NCI-H345 (cell line): ENCODE results near the gene CXADR.

ENCODE experiments used
- DNase-seq: peaks from one replicate; lab custom pipeline; 2025; lab: John Stamatoyannopoulos, UW

The CXADR gene

DNA sequence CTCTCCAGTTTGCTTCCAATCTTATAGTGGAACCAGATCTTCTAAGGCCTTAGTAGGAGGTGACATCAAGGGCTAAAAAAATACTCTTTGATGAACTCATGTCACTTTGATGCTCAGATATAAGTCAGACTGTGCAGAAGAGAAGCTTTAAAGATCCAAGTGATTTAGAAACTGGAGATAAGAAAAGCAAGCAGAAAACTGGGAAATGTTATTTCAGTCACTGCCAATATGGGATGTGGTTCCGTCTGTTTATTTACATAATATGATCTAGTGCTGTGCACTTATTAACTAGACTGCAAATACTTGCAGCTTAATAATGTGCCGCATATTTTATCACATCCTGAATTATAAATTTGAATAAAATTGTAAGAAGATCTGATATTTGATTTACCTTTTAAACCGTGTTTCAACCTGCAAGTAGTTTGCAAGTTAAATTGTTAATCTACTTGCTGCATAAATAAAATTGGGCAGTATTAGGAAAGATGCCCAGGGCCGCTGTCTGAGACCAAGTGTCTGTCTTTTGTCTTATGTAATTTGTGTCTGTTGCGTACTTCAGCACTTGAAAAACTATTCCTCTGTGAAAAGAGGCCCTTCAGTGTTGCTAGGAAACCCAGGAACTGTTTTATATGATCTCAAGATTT lies 29.6 kb downstream of the CXADR start:
- peak; percentile 18 for DNase-seq

DNA sequence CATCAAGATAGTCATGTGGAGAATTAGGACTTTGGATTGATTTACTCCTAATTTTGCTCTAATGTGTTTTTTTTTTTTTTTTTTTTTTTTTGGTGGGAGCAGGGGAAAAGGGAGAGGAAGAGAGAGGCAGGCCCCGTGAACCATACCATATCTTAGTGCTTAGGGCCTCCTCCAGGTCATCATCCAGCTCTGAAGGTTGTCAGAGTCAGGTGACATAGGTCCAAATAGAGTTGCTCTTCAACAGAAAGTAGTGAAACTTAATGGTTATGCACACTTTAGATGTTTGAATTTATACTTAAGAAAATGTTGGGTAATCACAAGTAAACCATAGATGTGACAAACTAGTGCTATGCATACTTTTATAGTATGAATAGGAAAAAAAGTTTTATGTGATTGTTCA lies 32.2 kb downstream of the CXADR start:
- no peak for DNase-seq

DNA sequence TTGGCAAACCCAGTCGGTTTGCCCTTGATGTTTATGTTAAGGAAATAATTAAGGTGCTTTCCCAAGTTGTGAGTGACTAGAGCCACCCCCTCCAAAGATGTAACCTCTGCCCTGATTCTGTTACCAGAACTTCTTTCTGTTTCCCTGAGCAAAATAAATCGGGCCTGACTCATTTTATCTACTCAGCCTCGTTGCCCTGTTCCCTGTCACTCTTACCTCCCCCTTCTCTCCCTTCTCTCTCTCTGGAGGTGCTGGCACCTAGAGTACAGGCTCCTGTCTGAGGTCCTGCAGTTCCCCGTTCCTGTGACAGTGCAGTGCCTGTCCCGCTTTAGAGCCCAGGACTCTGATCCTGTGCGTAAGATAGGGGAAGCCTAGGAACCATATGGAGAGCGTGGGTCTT lies 35.4 kb downstream of the CXADR start:
- DNase-seq: no peak

DNA sequence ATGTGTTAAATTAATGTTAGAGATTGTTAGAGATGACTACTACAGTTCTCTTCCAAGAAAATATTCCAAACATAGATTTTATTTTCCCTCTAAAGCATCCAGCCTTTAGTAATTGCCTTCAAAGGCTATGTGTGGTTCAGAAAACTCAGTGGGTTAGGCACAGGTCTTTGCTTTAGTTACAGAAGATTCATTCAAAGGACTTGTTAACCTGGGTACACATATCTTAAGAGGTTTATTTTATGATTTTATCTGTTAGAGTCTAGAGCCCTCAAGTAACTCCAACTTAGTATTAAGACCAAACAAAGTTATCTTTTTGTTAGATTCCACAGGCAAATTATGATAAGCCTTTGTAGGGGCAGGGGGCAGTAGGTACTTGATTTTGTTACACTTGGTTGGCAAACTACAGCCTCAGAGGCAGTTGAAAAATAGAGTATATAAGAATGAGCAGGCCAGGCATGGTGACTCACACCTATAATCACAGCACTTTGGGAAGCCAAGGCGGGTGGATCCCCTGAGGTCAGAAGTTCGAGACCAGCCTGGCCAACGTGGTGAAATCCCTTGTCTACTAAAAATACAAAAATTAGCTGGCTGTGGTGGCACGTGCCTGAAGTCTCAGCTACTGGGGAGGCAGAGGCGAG lies 37.9 kb downstream of the CXADR start:
- DNase-seq: no peak

DNA sequence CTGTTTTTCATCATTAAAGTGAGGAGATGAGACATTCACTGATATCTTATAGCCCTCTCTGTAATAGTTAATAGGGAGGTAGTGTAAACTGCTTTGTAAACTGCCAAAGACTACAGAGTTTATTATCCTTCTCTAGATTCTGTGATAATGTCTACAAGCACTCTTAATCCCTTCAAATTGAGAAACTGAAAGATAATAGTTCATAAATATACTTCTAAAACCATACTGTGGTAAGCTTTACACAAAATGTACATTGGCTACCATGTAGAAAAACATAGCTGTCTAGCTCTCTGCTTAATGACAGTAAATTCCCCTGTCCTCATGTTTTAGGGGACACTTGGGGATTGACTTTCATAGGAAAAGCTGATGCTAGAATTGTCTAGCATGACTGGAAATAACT lies 39.6 kb downstream of the CXADR start:
- no peak for DNase-seq

DNA sequence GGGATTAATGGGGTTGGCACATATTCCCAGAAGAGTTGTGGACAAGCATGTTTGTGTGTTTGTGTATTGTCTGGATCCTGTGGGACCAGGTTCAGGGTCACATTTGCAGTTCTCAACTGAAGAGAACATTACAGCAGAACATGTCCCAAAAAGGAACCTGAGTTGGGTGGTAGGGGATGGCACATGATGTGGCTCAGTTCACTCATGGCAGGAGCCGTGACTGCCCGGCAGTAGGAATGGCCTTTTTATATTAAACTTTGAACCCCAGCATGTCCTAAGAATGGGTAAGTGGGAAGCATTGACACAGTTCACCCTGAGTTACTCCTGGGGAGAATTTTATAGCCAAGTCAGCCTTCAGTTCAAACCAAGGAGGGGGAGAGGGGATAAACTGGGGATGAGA lies 41.3 kb downstream of the CXADR start:
- no peak for DNase-seq

DNA sequence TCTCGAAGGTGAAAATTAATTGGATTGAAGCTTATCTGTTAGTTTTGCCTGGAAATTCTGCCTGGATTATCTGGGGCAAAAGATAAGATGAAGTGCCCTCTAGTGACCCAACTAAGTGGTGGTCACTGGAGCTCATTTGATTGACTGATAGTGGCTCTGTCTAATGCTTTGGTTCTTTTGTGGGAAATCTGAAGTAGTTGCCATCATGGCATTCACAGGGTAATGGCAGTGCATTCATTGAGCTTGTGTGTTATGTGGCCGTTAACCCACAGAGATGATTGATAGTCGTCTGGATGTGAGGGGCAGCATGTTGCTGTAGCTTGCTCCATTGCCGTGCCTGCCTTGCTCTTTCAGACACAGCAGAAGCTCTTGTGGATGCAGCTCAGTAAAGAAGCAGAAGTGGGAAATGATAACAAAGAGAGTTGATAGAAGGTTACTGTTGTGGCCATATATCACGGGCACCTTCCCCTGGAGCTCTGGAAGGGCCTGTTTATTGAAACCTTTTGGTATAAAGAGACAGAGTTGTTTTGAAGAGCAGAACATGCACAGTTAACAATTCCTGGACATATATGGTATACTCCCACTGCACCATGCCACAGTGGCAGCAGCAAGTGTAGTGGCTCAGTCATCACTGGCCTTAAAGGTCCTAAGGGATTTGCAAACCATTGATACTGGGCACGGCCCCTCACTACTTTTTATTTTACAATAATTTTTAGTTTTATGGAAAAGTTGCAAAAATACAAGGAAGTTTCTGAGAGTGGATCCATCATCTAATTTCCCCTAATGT lies 42.0 kb downstream of the CXADR start:
- DNase-seq: no peak

DNA sequence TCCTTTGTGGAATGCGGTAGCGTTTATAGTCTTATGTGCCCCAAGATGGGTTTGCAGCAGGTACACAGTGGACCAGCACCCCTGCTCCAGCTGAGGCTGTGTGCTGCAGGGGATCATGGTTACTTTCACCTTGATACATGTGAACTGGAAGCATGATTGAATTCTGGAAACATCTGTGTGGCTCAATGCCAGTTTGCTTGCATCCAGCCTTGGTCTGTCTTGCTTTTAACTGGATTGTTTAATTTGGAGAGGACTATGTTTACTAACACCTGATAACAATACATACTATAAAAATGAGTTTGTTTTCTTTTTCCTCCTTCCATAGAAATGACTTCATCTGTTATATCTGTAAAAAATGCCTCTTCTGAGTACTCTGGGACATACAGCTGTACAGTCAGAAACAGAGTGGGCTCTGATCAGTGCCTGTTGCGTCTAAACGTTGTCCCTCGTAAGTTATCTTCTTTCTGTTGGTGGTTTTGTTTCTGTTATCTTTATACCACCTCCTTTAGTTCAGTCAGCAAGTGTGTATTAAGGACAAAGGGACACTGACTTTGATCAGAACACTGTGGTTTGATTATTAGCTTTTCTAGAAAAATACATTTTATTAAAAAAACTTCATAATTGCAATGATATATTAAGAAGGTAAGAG lies 47.7 kb downstream of the CXADR start:
- peak; percentile 23 for DNase-seq

DNA sequence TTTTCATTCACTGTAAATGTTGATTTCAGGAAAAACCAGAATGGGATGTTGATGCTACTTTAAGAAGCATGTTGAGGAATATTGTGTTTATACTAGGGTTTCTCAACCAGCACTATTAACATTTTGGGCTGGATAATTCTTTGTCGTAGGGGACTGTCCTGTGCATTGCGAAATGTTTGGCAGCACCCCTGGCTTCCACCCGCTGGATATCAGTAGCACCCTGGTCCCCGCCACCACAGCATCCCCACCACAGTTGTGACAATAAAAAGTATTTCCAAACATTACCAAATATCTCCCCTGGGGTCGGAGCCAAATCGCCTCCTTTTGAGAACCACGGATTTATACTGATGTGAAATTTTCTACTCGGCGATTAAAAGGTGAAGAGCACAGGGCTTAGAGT lies 57.9 kb downstream of the CXADR start:
- DNase-seq: no peak

DNA sequence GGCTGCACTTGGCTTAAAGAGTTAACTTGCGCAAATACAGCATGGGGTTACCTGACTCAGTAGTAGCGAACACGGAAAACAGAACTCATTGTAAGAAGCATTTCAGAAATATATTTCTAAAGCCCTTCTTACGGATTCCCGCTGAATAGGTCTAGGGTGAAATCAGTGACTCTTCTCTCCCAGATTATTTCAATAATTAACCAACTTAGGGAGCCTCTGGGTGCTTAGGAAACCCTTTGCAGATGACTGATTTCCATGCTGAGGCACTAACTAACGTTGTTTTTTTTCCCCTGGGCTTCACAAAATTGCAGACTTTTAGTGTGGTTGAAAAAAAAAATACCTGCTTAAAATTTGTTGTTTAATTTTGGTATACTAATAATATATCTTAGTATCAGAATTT lies 59.6 kb downstream of the CXADR start:
- DNase-seq: no peak

DNA sequence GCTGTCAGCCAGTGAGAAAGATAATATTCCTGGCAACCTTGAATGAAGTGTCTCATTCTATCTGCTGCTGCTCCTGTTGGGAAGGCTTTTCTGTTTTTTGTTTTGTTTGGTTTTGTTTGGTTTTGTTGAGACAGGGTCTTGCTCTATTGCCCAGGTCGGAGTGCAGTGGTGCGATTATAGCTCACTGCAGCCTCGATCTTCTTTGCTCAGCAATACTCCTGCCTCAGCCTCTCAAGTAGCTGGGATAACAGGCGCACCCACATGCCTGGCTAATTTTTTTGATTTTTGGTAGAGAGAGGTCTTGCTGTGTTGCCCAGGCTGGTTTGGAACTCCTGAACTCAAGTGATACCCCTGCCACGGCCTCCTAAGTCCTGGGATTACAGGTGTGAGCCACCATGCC lies 62.2 kb downstream of the CXADR start:
- no peak for DNase-seq

DNA sequence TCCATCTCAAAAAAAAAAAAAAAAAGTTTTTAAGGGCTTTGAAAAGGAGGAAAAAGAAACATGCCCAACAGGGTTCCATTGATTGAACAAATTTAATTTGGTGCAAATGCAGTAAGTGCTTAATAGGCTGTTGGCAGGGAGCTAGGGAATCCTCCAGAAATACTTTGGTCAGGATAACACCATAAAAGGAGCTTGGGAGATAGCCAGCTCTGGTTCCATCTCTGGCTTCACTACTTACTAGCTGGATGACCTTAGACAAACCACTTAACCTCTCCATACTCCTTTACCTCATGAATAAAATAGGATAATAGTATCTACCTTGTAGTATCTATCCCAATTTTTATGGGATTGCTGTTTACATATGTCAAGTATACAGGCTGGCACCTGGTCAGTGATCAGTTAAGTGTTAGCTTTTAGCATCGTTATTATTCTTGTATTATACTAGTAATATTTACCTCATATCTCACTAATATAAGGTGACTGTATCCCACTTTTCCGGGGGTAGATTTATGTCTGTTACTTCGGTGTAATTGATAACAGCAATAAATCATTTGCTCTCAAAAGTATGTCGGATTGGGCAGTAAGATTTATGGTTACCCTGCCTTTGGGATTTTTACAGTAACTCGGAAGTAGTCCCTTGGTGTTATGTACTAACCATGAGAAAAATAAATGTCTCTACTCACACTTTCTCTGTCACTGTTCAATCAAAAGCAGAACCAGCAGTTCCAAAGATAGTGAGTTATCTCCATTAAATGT lies 63.4 kb downstream of the CXADR start:
- DNase-seq: no peak

DNA sequence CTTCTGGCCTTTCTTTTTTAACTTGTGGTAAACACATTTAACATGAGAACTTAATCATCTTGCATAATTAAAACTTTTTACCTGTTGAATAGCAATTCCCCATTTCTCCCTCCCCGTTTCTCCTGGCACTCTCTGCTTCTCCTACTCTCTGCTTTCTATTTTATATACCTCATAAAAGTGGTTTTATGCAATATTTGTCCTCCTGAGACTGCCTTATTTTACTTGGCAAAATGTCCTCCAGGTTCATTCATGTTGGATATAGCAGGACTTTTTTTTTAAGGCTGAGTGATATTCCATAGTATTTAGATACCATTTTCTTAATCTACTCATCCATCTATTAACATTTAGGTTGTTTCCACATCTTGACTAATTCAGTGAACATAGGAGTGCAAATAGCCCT lies 64.9 kb downstream of the CXADR start:
- DNase-seq: no peak

DNA sequence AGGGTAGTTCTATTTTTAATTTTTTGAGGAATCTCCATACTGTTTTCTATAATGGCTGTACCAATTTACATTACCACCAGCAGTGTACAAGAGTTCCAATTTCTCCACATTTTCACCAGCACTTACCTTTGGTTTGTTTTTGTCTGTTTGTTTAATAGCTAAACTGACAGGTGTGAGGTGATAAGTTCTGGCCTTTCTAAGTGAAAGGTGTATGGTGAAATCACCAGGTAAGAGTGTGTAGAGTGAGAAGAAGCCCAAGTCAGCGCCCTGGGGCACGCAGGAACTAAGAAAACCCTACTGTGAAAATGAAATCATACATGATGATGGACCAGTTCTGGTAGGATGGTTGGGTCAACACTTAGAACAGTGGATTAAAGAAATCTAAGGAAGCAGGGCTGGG lies 65.3 kb downstream of the CXADR start:
- DNase-seq: no peak

DNA sequence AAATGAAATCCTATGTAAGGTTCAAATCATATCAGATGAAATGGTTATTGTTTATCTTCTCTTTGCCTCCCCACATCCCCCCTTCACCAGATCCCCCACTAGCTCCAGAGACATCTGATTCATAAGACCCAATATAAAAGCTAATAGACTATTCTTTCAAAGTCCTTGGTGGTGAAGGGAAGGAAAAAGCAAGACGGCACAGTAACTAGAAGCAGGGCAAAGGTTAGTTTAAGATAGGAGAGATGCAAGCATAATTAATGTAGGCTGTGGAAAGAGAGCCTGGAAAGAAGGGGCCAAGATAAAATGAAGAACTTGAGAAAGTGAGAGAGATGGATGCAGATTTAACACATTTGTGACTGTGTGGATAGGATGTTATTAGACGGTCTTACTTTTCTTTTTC lies 66.0 kb downstream of the CXADR start:
- no peak for DNase-seq

DNA sequence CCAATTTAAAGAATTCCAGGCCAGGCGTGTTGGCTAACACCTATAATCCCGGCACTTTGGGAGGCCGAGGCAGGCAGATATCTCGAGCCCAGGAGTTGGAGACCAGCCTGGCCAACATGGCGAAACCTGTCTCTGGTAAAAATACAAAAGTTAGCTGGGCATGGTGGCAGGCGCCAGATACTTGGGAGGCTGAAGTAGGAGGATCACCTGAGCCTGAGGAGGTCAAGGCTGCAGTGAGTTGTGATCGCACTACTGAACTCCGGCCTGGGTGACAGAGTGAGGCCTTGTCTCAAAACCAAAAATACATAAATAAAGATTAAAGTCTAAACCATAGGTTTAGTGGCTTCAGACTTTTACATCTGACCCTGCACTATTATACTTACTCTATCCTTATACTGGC lies 67.5 kb downstream of the CXADR start:
- DNase-seq: no peak

DNA sequence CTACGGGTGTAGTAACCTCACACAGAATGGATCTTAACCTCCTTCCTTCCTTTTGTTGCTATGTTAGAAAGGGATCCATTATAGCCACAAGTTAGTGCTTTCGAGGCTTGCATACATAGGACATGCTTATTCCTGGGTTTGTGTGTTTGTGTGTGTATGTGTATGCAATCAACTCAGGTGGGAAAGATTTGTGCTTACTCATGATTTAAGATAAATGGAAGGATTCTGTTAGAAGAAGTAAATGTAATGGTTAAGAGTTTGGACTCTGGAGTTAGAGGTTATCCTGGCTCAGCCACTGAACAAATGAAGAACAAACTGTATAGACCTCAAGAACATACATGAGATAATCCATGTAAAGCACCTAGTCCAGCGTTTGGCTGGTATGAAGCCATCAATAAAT lies 71.1 kb downstream of the CXADR start:
- DNase-seq: no peak

DNA sequence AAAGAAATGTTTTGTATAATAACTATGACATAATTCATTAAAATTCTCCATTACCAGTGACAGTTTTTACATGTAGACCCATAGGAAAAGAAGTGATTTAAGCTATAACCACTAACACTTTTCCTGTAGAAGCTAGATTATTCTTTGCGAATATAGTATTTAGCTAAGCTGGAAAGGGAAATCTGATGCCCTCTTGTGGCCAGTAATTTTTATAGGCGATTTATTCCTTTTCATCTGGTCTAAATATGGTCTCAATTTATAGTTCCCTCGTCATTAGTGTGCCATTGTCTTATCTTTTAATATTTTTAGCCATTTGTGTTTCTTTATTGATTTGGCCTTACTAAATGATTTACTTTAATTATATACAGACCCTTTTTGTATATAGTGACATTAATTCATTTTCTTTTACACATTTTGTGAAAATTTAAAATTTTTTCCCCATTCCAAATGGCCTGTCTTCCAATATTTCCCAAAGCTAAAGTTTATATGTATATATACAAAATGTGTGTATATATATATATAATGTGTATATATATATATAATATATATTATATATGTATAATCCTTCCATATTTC lies 73.1 kb downstream of the CXADR start:
- DNase-seq: peak; percentile 66

DNA sequence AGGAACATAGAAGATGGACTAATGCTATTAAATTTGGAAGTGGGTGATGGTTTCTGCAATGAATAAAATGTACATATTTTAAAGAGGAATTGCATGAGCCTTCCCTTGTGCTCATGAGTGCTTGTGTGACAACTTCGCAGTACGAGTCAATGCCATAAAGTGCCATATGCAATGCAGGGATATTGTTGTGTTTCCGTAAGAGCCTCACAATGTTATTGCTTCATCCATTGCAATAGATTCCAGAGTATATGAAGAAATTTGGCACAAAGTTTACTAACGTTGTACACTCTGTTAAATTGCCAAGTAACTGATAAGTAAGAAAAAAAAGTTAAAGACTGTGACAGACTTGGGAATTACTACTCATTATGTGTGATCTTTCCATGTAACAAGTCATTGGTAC lies 77.6 kb downstream of the CXADR start:
- no peak for DNase-seq

DNA sequence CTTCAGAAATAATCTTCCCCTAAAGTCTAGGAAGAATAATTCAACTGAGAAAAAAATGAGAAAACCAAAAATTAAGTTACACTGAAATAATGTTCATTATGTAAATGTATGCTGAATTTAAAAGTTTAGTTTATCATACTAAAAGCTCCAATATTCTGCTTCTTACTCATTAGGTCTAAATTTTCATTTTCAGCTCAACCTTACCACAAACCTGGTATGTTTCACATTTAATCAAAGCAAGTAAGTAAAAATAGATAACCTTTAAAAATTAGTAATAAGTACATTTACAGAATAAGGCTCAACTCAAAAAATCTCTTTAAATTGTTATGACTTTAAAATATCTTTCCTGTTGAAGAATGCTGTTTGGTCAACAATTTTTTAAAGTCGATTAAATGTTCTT lies 84.8 kb downstream of the CXADR start:
- DNase-seq: no peak

DNA sequence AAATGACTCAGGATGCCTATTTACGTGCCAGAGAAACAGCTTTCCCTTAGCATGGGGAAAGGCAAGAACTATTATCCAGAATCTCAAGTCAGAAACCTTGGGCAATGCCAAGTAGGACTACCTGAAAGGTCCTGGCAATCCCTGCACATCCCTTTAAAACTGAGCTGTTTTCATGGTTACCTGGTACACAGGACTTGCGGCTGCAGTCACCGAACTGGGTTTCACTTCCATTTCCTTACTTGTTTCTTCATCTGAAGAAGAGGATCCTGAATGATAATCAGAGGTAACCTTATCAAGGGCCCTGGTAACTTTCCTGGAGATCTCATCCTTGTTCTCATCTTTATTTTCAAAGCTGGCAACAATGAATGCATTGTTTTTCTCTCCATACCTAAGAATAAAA lies 85.6 kb downstream of the CXADR start:
- DNase-seq: no peak

DNA sequence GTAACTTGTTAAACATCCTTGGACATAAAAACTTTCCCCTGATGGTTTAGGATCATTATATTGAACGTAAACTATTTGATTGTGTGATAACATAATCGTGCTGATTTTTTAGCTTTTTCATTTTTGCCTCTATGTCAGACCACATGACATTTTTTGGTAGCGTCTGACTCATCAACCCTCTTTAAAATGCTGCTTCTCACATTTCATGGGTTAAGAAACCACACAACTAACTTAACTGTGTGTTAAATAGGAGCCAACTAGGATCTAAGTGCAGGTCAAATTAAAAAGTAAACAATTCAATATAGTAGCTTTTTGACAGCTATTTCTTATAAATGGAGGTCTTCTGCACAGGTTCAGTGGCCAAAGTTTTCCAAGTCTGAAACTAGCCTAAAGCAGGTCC lies 90.0 kb downstream of the CXADR start:
- DNase-seq: no peak
